ENCODE results near the gene GSN.

DNA sequence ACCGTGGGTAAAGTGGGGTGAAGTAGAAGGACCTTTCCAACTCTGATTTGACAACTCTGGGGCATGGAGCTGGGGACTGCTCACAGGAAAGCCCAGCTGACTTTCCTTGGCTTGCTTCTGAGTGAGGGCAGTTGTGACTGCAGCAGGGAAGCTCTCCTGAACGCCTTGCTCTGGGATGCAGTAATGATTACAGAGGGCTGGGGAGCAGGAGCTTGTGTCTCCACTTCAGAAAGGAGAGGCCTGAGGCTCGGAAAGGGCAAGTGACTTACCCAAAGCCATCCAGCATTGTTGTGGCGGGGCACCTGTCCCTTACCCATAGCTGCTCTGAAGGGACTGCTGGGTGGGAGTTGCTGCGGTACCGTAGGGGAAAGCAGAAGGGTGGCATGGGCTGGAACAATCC, 41.2 kb downstream of the GSN start:
- TF ChIP-seq RBBP5 (IDR thresholded peaks at IDR 0.05; ENCODE audit: borderline replicate concordance, insufficient read depth, low read length, poor library complexity, severe bottlenecking) (no peak), MCM5 (IDR thresholded peaks at IDR 0.05; ENCODE audit: low read depth) (no peak), POLR2AphosphoS5 (IDR thresholded peaks at IDR 0.05; ENCODE audit: control insufficient read depth, insufficient read depth, low read depth, low read length) (no peak)

All from K562 (cell line).